ENCODE measurements around the gene ZBED4. TPM values are rescaled to one million over a fixed set of nuclear protein-coding genes. Genes with fewer than 3 reads are reported as not detected.

ZBED4 gene
- total RNA-seq, 1 donor from 2014 or later = 22.7 TPM

- TF ChIP-seq CTCF (IDR thresholded peaks at IDR 0.05; ENCODE audit: insufficient read depth, low read depth, low read length) (no peak), EZH2 (IDR thresholded peaks at IDR 0.05; ENCODE audit: insufficient read depth, low read length) (no peak)
- peaks cover 3% of the 10 kb centered on the region for H3K9me3 Mint-ChIP-seq (ENCODE audit: unreplicated experiment)
- Histone ChIP-seq H3K4me3 (ENCODE audit: insufficient read depth, low read depth, low read length) (no peak overlapping the region), H3K4me1 (ENCODE audit: insufficient read depth, low read length) (peaks cover 18% of the 10 kb centered on the region), H3K9ac (ENCODE audit: low read length) (no peak overlapping the region), H3K9me3 (ENCODE audit: insufficient read depth, low read depth, low read length) (no peaks in the 10 kb centered on the region), H3K27me3 (ENCODE audit: insufficient read depth, low read length) (no peaks in the 10 kb centered on the region), H3K36me3 (ENCODE audit: insufficient read depth, low read length) (no peaks in the 10 kb centered on the region), H3K4me2 (ENCODE audit: low read length) (no peak overlapping the region), H3K79me2 (ENCODE audit: insufficient read depth, low read length) (no peaks in the 10 kb centered on the region), H4K20me1 (ENCODE audit: insufficient read depth, low read length) (no peaks in the 10 kb centered on the region), H3K27ac (ENCODE audit: low read depth, low read length) (no peak overlapping the region), H2AFZ (ENCODE audit: low read depth, low read length) (no peak overlapping the region)
- no peak overlapping the region for H3K27ac Mint-ChIP-seq (ENCODE audit: unreplicated experiment)
- no peak for DNase-seq (ENCODE audit: low read depth)
- FAIRE-seq = no peak
- H3K27me3 Mint-ChIP-seq (ENCODE audit: low read depth, unreplicated experiment) = peaks cover 13% of the 10 kb centered on the region
- no peaks in the 10 kb centered on the region for H3K36me3 Mint-ChIP-seq (ENCODE audit: low read depth, unreplicated experiment)
- no peak overlapping the region for H3K4me3 Mint-ChIP-seq (ENCODE audit: unreplicated experiment)
- H3K4me1 Mint-ChIP-seq (ENCODE audit: low read depth, unreplicated experiment) = no peaks in the 10 kb centered on the region
Observed at GRCh38 chr22:49933236-49934159, 79.9 kb downstream of the ZBED4 start.

GRCh38 chr22:49934160-49934890 lies 80.7 kb downstream of the ZBED4 start:
- Histone ChIP-seq H3K27me3 (ENCODE audit: insufficient read depth, low read length) (no peaks in the 10 kb centered on the region), H3K27ac (ENCODE audit: low read depth, low read length) (no peak overlapping the region), H3K79me2 (ENCODE audit: insufficient read depth, low read length) (no peaks in the 10 kb centered on the region), H3K36me3 (ENCODE audit: insufficient read depth, low read length) (no peaks in the 10 kb centered on the region), H3K4me2 (ENCODE audit: low read length) (peak overlapping the region; percentile 62), H2AFZ (ENCODE audit: low read depth, low read length) (no peak overlapping the region), H4K20me1 (ENCODE audit: insufficient read depth, low read length) (no peaks in the 10 kb centered on the region), H3K9me3 (ENCODE audit: insufficient read depth, low read depth, low read length) (no peaks in the 10 kb centered on the region), H3K4me1 (ENCODE audit: insufficient read depth, low read length) (peaks cover 18% of the 10 kb centered on the region), H3K4me3 (ENCODE audit: insufficient read depth, low read depth, low read length) (no peak overlapping the region), H3K9ac (ENCODE audit: low read length) (no peak overlapping the region)
- Mint-ChIP-seq H3K9me3 (ENCODE audit: unreplicated experiment) (peaks cover 3% of the 10 kb centered on the region), H3K27ac (ENCODE audit: unreplicated experiment) (no peak overlapping the region), H3K27me3 (ENCODE audit: low read depth, unreplicated experiment) (peaks cover 13% of the 10 kb centered on the region), H3K4me3 (ENCODE audit: unreplicated experiment) (no peak overlapping the region), H3K4me1 (ENCODE audit: low read depth, unreplicated experiment) (no peaks in the 10 kb centered on the region), H3K36me3 (ENCODE audit: low read depth, unreplicated experiment) (no peaks in the 10 kb centered on the region)
- no peak for TF ChIP-seq EZH2 (IDR thresholded peaks at IDR 0.05; ENCODE audit: insufficient read depth, low read length)
- no peak for TF ChIP-seq CTCF (IDR thresholded peaks at IDR 0.05; ENCODE audit: insufficient read depth, low read depth, low read length)
- DNase-seq (ENCODE audit: low read depth) (peak; percentile 44), FAIRE-seq (no peak)

Measured in astrocyte (in vitro differentiated cells and primary cell).